Raji (cell line): Measurements from ENCODE around the gene ANKIB1.

Source experiments
- POLR2A ChIP-seq: IDR thresholded peaks from 2 replicates; pipeline ENCODE4 v1.6.1; 2011; ENCODE audit warnings: low read depth, low read length, control low read depth; ENCODE audit not compliant: insufficient read depth

Gene ANKIB1

DNA sequence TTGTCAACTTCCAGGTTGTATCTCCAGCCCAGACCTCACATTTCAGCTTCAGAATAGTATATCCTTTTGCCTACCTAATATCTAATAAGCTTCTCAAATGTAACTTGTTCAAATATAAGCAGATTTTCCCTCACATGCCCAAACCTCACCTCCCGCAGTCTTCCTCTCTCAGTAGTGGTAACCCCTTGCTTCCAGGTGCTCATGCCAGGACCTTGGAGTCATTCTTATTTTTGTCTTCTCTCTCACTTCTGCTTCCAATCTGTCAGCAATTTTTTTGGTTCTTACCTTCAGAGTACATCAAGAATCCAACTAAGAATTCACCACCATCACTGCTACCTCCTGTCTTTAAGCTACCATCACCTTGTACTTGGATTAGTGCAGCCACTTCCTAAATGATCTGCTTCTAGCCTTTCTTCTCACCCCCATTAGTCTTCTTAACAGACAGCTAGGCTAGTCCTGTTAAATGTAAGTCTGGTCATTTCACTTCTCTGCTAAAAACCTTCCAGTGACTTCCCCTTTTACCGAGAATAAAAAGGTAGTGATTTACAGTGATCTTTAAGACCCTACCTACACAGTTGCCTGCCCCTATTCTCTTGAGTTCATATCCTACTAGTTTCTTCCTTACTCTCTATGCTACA is 14.0 kb downstream of the ANKIB1 start:
- TF ChIP-seq POLR2A = no peak

GRCh38 chr7:92260248-92260781 is 14.5 kb downstream of the ANKIB1 start:
- no peak for TF ChIP-seq POLR2A

GRCh38 chr7:92266415-92267241 is 20.9 kb downstream of the ANKIB1 start:
- TF ChIP-seq POLR2A = no peak

GRCh38 chr7:92268921-92269320 is 23.1 kb downstream of the ANKIB1 start:
- no peak for TF ChIP-seq POLR2A

DNA sequence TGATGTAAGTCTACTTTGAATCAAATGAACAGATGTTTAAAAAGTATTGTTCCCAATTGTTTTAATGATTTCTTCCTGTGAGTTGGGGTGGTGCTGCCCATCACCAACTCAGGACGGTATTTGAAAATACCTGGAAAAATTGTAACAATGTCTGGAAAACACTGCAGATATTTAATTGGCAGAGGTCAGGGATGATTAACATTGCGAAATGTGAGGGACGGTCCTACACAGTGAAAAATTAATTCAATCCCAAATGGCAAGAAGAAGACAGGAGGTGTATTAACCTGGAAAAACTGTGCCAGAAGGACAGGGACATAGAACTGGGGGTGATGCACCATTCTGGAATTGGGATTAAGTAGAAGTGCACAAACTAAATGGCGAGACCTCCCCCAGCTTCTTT is 29.6 kb downstream of the ANKIB1 start:
- no peak for TF ChIP-seq POLR2A

- TF ChIP-seq POLR2A = no peak
Measured at GRCh38 chr7:92276460-92276864, 30.7 kb downstream of the ANKIB1 start.

GRCh38 chr7:92279396-92280031 is 33.7 kb downstream of the ANKIB1 start:
- TF ChIP-seq POLR2A = no peak

DNA sequence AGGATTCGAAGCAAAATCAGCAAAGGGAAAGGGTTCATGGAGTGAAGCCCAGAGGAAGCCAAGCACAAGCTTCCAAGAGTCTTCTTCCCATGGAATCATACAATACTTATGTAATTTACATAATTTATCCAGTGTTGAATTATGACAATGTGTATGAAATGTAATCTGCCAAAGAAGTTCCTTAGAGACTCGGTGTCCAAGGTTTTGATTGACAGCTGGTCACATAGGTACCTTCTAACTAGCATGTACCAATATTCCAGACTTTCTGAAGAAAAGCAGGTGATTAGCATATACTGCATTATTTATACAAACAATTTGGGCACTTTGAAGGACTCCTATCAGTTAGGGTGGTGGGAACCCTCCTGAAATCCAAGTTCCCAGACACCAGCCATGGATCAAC is 35.3 kb downstream of the ANKIB1 start:
- no peak for TF ChIP-seq POLR2A

- TF ChIP-seq POLR2A = no peak
Measured at GRCh38 chr7:92282221-92282814, 36.5 kb downstream of the ANKIB1 start.

DNA sequence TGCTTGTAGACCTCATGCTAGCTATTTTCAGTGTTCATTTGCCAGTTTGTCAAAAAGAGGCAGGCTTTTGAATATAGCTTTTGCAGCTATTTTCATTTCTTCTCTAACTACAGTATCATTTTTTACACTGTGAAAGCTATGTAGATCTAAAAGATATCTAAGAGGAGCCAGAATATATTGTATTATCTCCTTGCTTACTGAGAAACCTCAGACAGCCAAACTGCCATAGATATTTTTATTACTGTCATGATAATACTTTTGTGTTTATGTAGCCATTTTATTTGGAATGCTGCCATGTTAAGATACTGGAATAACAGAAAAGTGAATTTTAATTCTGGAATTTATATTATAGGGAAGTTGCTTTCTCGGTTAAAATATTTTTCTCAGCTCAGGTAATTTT is 37.2 kb downstream of the ANKIB1 start:
- no peak for TF ChIP-seq POLR2A

GRCh38 chr7:92289321-92289720 is 43.5 kb downstream of the ANKIB1 start:
- TF ChIP-seq POLR2A = no peak

DNA sequence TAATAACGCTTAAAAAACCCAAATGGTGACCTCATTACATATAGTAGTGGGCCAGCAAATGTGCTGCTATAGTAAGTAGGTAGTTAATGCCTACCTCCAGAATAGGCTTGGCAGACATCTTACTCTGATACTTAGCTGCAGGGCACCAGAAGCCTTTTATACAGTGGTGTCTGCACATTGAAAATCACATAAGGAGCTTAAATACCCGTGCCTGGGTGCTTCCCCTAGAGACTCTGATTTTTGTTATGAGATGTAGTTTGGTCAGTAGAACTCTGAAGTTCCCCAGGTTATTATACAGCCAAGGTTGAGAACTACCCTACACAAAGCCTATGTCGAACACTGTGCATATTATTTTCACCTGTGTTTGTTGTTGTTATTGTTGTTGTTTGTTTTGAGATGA is 47.2 kb downstream of the ANKIB1 start:
- no peak for TF ChIP-seq POLR2A

DNA sequence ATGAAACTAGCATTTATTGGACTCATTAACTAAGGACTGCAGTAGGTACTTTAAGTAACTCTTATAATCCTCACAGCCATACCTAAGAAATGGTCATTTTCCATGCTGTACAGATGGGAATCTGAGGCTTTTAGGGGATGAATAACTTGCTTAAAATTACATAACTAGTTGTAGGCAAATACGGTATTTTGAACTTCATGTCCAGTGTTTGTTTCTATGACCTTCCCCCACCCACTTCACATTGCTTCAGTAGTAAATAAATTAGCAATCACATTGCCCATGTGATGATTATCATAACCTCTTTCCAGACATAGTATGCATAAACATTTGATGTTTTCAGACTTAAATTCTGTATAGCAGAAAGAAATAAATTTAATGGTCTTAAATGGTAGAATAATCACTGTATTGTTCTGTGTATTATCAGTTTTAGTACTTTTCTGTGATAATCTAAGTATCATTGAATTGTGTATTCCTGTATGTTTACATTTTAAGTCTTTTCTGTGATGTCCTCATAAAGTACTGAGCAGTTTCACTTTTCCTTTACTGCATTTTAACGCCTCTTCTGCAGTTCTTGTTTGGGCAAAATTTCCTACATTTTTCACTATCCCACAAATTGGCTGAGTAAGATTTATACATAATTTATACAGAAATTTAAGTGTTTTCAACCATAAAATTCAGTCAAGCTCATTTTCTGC is 48.3 kb downstream of the ANKIB1 start:
- no peak for TF ChIP-seq POLR2A

DNA sequence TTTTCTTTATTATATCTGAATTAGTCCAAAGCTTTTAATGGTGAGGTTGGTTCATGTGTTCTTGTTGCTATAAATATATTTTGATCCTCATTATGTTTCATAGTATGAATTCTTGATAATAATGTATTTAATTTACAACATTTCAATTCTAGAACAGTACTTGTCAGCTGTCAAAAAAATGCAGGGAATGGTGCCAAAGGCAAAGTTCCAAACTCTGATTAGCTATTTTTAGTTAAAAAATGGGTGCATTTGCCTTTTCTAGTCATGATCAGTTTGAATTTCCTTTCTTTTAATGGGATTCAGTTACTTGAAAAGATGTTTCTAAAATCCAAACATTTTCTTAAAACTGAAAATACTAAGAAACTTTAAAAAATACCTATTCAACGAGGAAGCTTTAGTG is 49.6 kb downstream of the ANKIB1 start:
- no peak for TF ChIP-seq POLR2A

- no peak for TF ChIP-seq POLR2A
Measured at GRCh38 chr7:92296235-92296634, 50.5 kb downstream of the ANKIB1 start.
